SIG-M5 (cell line): ENCODE measurements around the gene RGS2.

Source experiments
- DNase-seq: peaks from one replicate; lab custom pipeline; 2025; lab: John Stamatoyannopoulos, UW

RGS2 gene

GRCh38 chr1:192808518-192809306 is at the start of gene RGS2:
TSS of gene RGS2 (plus strand) at chr1:192809039. CDS start at chr1:192809072, 33 bp downstream.
- peak; percentile 48 for DNase-seq

- no peak for DNase-seq
Measured at GRCh38 chr1:192759104-192759503, 49.7 kb upstream of the RGS2 start.

GRCh38 chr1:192762265-192762664 is 46.6 kb upstream of the RGS2 start:
- no peak for DNase-seq

GRCh38 chr1:192763243-192763642 is 45.6 kb upstream of the RGS2 start:
- no peak for DNase-seq

GRCh38 chr1:192763756-192764155 is 45.1 kb upstream of the RGS2 start:
- DNase-seq: no peak

GRCh38 chr1:192764675-192765074 is 44.2 kb upstream of the RGS2 start:
- DNase-seq: no peak

- no peak for DNase-seq
Measured at GRCh38 chr1:192766009-192766625, 42.7 kb upstream of the RGS2 start.

GRCh38 chr1:192766876-192767275 is 42.0 kb upstream of the RGS2 start:
- DNase-seq: no peak

GRCh38 chr1:192767798-192768197 is 41.0 kb upstream of the RGS2 start:
- no peak for DNase-seq

GRCh38 chr1:192768463-192768862 is 40.4 kb upstream of the RGS2 start:
- DNase-seq: no peak

- DNase-seq: no peak
Measured at GRCh38 chr1:192771341-192771740, 37.5 kb upstream of the RGS2 start.

- no peak for DNase-seq
Measured at GRCh38 chr1:192775631-192776030, 33.2 kb upstream of the RGS2 start.

- DNase-seq: no peak
Measured at GRCh38 chr1:192776206-192776605, 32.6 kb upstream of the RGS2 start.

- no peak for DNase-seq
Measured at GRCh38 chr1:192776998-192777397, 31.8 kb upstream of the RGS2 start.

- DNase-seq: no peak
Measured at GRCh38 chr1:192783791-192784190, 25.0 kb upstream of the RGS2 start.

GRCh38 chr1:192784397-192784796 is 24.4 kb upstream of the RGS2 start:
- DNase-seq: no peak

GRCh38 chr1:192786576-192786975 is 22.3 kb upstream of the RGS2 start:
- DNase-seq: no peak

GRCh38 chr1:192787914-192788585 is 20.8 kb upstream of the RGS2 start:
- DNase-seq: no peak

GRCh38 chr1:192789871-192790270 is 19.0 kb upstream of the RGS2 start:
- no peak for DNase-seq

- DNase-seq: no peak
Measured at GRCh38 chr1:192792628-192793027, 16.2 kb upstream of the RGS2 start.

- no peak for DNase-seq
Measured at GRCh38 chr1:192793983-192794767, 14.7 kb upstream of the RGS2 start.

- no peak for DNase-seq
Measured at GRCh38 chr1:192794768-192795035, 14.1 kb upstream of the RGS2 start.
